Vagina (tissue), 2 donors: ENCODE measurements around the gene MAGED2. TPM values are rescaled to one million over a fixed set of nuclear protein-coding genes. Genes with fewer than 3 reads are reported as not detected.
A peak's percentile ranks its signal among the peaks of the same experiment; 100 is the strongest.
"Not testable (repeated sequence)": the region's sequence is repeated elsewhere in the genome, so short reads cannot be mapped to it uniquely, and the experiment has no call there.

ENCODE experiments used
- DNase-seq, 2 donors: peaks; one replicate each; pipeline ENCODE4 v3.0.0-alpha.2; 2017; ENCODE audit errors: extremely low spot score in 2 of 2
- H3K27ac ChIP-seq: fragments of 200-600 bp; sonication (generic); one replicate; pipeline ENCODE4 v1.5.1; 2019
- H3K27me3 ChIP-seq: fragments of 200-600 bp; sonication (generic); one replicate; pipeline ENCODE4 v1.5.1; 2019
- H3K36me3 ChIP-seq, 2 donors: fragments of 200-600 bp; sonication (generic); one replicate each; pipeline ENCODE4 v1.5.1; 2017 to 2019
- H3K4me1 ChIP-seq: fragments of 200-600 bp; sonication (generic); one replicate; pipeline ENCODE4 v1.5.1; 2019
- H3K4me3 ChIP-seq, 2 donors: fragments of 200-600 bp; sonication (generic); 1 replicate in 1 of 2; 2 replicates in 1 of 2; pipeline ENCODE4 v1.5.1; 2016 to 2019
- H3K9me3 ChIP-seq: fragments of 200-600 bp; sonication (generic); one replicate; pipeline ENCODE4 v1.5.1; 2019
- CTCF ChIP-seq, 3 experiments: fragments of 450-650 bp in 2 of 3; fragments of 200-600 bp in 1 of 3; sonication (generic) in 1 of 3; IDR thresholded peaks; one replicate each; pipeline ENCODE4 v1.5.1; 2017 to 2019; ENCODE audit warnings: antibody characterized with exemption in 3 of 3, mild to moderate bottlenecking in 2 of 3, moderate library complexity in 2 of 3
- POLR2A ChIP-seq, 2 donors: fragments of 450-650 bp; IDR thresholded peaks; one replicate each; pipeline ENCODE4 v1.6.1; 2017; ENCODE audit warnings: antibody characterized with exemption in 2 of 2, mild to moderate bottlenecking in 2 of 2, moderate library complexity in 2 of 2
- POLR2AphosphoS5 ChIP-seq, 2 donors: sonication (generic); formaldehyde crosslinking; IDR thresholded peaks; one replicate each; pipeline ENCODE4 v1.9.0; 2017; ENCODE audit warnings: antibody characterized with exemption in 2 of 2, mild to moderate bottlenecking in 2 of 2, low read depth in 1 of 2; ENCODE audit not compliant: insufficient read depth in 1 of 2
- intact Hi-C: fragments of 100-400 bp; cut with DNase I; formaldehyde crosslinking; loops from one replicate; pipeline ENCODE4 v1.15.1; 2023
- total RNA-seq: library from RNA; depleted of rRNA; stranded (reverse); fragments of >200 nt; gene quantifications from one replicate; pipeline ENCODE4 v1.2.3, GENCODE V29; 2016

The MAGED2 gene
- 116 TPM for total RNA-seq

GRCh38 chrX:54807524-54808108, at the start of gene MAGED2:
TSS of gene MAGED2 (plus strand) at chrX:54807745. CDS start at chrX:54809332, 1,587 bp downstream.
- Histone ChIP-seq H3K27ac (peak within 1 kb of the TSS; percentile 95), H3K4me3 (peak within 1 kb of the TSS; percentile 63 to 64), H3K36me3 (peaks cover 0 to 17% of the 10 kb centered on the region in 2 donors), H3K4me1 (peaks cover 17% of the 10 kb centered on the region), H3K27me3 (no peaks in the 10 kb centered on the region), H3K9me3 (no peaks in the 10 kb centered on the region)
- no peak for DNase-seq
- intact Hi-C loops: no loop called here
- no peak for TF ChIP-seq CTCF (IDR thresholded peaks at IDR 0.05)
- TF ChIP-seq POLR2A (IDR thresholded peaks at IDR 0.05): peak in 1 of 2 donors; percentile 48

- peak in 1 of 2 donors; percentile 67 for DNase-seq
- no peak for TF ChIP-seq CTCF (IDR thresholded peaks at IDR 0.05)
- TF ChIP-seq POLR2A (IDR thresholded peaks at IDR 0.05): no peak
- no peak for TF ChIP-seq POLR2AphosphoS5 (IDR thresholded peaks at IDR 0.05; ENCODE audit: insufficient read depth in 1 of 2, low read depth in 1 of 2)
These were observed 49.2 kb upstream of the MAGED2 start for GRCh38 chrX:54758114-54759055.

GRCh38 chrX:54774391-54775094, 33.0 kb upstream of the MAGED2 start:
- H3K4me3 ChIP-seq, H3K4me1 ChIP-seq, H3K9me3 ChIP-seq, intact Hi-C loops, H3K27ac ChIP-seq, H3K36me3 ChIP-seq, H3K27me3 ChIP-seq: not testable (repeated sequence)
- peak in 1 of 2 donors; percentile 86 for DNase-seq

More at GRCh38 chrX:54758114-54759055, 49.2 kb upstream of the MAGED2 start:
- H3K27me3 ChIP-seq: no peaks in the 10 kb centered on the region
- H3K36me3 ChIP-seq: no peaks in the 10 kb centered on the region
- no peak overlapping the region for H3K27ac ChIP-seq
- no peaks in the 10 kb centered on the region for H3K9me3 ChIP-seq
- H3K4me3 ChIP-seq: no peak overlapping the region
- H3K4me1 ChIP-seq: no peaks in the 10 kb centered on the region
- intact Hi-C loops: no loop called here

- H3K9me3 ChIP-seq: no peaks in the 10 kb centered on the region
- no peaks in the 10 kb centered on the region for H3K36me3 ChIP-seq
- H3K4me3 ChIP-seq: no peak overlapping the region
- H3K27ac ChIP-seq: no peak overlapping the region
- H3K27me3 ChIP-seq: no peaks in the 10 kb centered on the region
- intact Hi-C loops: no loop called here
- TF ChIP-seq POLR2AphosphoS5 (IDR thresholded peaks at IDR 0.05; ENCODE audit: insufficient read depth in 1 of 2, low read depth in 1 of 2): no peak
- TF ChIP-seq POLR2A (IDR thresholded peaks at IDR 0.05): no peak
- no peak for TF ChIP-seq CTCF (IDR thresholded peaks at IDR 0.05)
- no peaks in the 10 kb centered on the region for H3K4me1 ChIP-seq
- no peak for DNase-seq
These were observed 31.5 kb upstream of the MAGED2 start for GRCh38 chrX:54776061-54776460.

GRCh38 chrX:54776987-54777672, 30.4 kb upstream of the MAGED2 start:
- no peak for DNase-seq
- Histone ChIP-seq H3K27me3 (no peaks in the 10 kb centered on the region), H3K27ac (no peak overlapping the region), H3K36me3 (no peaks in the 10 kb centered on the region), H3K9me3 (no peaks in the 10 kb centered on the region), H3K4me1 (no peaks in the 10 kb centered on the region), H3K4me3 (no peak overlapping the region)
- intact Hi-C loops: no loop called here
- TF ChIP-seq CTCF (IDR thresholded peaks at IDR 0.05) (no peak), POLR2A (IDR thresholded peaks at IDR 0.05) (no peak), POLR2AphosphoS5 (IDR thresholded peaks at IDR 0.05; ENCODE audit: insufficient read depth in 1 of 2, low read depth in 1 of 2) (no peak)
